Transverse colon (tissue), 4 donors: ENCODE measurements around the gene USP48. TPM values are rescaled to one million over a fixed set of nuclear protein-coding genes. Genes with fewer than 3 reads are reported as not detected.

Source experiments
- DNase-seq: peaks from one replicate; pipeline ENCODE4 v3.0.0-alpha.2; 2019
- H3K27ac ChIP-seq, 4 donors: fragments of 200-600 bp; sonication (generic); 2 replicates each; pipeline ENCODE4 v1.5.1; 2016 to 2018; ENCODE audit warnings: inconsistent platforms in 4 of 4
- H3K27me3 ChIP-seq: fragments of 200-600 bp; sonication (generic); 2 replicates; pipeline ENCODE4 v1.5.1; 2017; ENCODE audit warnings: inconsistent platforms
- H3K36me3 ChIP-seq, 4 donors: fragments of 200-600 bp; sonication (generic); 2 replicates each; pipeline ENCODE4 v1.5.1; 2017 to 2019; ENCODE audit warnings: inconsistent platforms in 4 of 4
- H3K4me1 ChIP-seq, 4 donors: fragments of 200-600 bp; sonication (generic); 2 replicates each; pipeline ENCODE4 v1.5.1; 2017 to 2020; ENCODE audit warnings: inconsistent platforms in 4 of 4
- H3K4me3 ChIP-seq, 4 donors: fragments of 200-600 bp; sonication (generic); 1 replicate in 1 of 4; 2 replicates in 3 of 4; pipeline versions ENCODE4 v1.5.1 to v1.6.1; 2017 to 2019; ENCODE audit warnings: inconsistent platforms in 4 of 4
- H3K9me3 ChIP-seq, 2 donors: fragments of 200-600 bp; sonication (generic); 2 replicates each; pipeline ENCODE4 v1.5.1; 2017 to 2019; ENCODE audit warnings: inconsistent platforms in 2 of 2
- CTCF ChIP-seq, 5 experiments: fragments of 200-600 bp in 3 of 5; fragments of 450-650 bp in 2 of 5; sonication (generic) in 3 of 5; IDR thresholded peaks; 1 replicate in 2 of 5; 2 replicates in 3 of 5; pipeline ENCODE4 v1.5.1; 2016 to 2017; ENCODE audit warnings: antibody characterized with exemption in 5 of 5, inconsistent platforms in 3 of 5, mild to moderate bottlenecking in 2 of 5, moderate library complexity in 1 of 5
- EP300 ChIP-seq: sonication (generic); formaldehyde crosslinking; IDR thresholded peaks from one replicate; pipeline ENCODE4 v1.6.1; 2017; ENCODE audit warnings: antibody characterized with exemption, low read depth
- POLR2A ChIP-seq: fragments of 450-650 bp; IDR thresholded peaks from one replicate; pipeline ENCODE4 v1.6.1; 2016; ENCODE audit warnings: antibody characterized with exemption, mild to moderate bottlenecking, moderate library complexity
- POLR2AphosphoS5 ChIP-seq, 3 donors: sonication (generic); formaldehyde crosslinking; IDR thresholded peaks; one replicate each; pipeline ENCODE4 v1.6.1; 2016; ENCODE audit warnings: antibody characterized with exemption in 3 of 3
- WGBS, 2 donors: methylation state at CpG; one replicate each; pipeline ENCODE4 v1.1.5; 2018; ENCODE audit warnings: low coverage in 1 of 2; 5-methylcytosine and 5-hydroxymethylcytosine counted together
- in situ Hi-C, 4 donors: fragments of 200-750 bp; cut with MboI; loops; one replicate each; pipeline versions ENCODE4 v1.15.0 to v1.15.1; 2017; ENCODE audit warnings: low sequenced_read_pairs in 3 of 4, low pct_ligation_motif_present in 1 of 4, low pct_unique_long_range_greater_than_20kb in 1 of 4
- intact Hi-C: fragments of 100-400 bp; cut with DNase I; formaldehyde crosslinking; loops from one replicate; pipeline ENCODE4 v1.15.1; 2023; ENCODE audit warnings: low total_unique reads
- total RNA-seq, 4 donors: library from RNA; depleted of rRNA; stranded (reverse); fragments of >200 nt; gene quantifications; one replicate each; pipeline ENCODE4 v1.1.0, GENCODE V29; 2016

The USP48 gene
- total RNA-seq, 4 donors from 2014 or later: 48.4 to 87.3 (median 51.4) TPM

GRCh38 chr1:21759818-21760217 is 23.1 kb downstream of the USP48 start:
- 65 to 75% methylated on average over 2 of the region's 2 CpGs for WGBS, 2 donors
- intact Hi-C loops (no loop called here), in situ Hi-C loops (no loop called here)
- no peak for DNase-seq
- Histone ChIP-seq H3K9me3 (no peaks in the 10 kb centered on the region), H3K27me3 (no peaks in the 10 kb centered on the region), H3K27ac (no peak overlapping the region), H3K36me3 (peaks cover 0 to 18% (median 6%) of the 10 kb centered on the region in 4 donors), H3K4me3 (no peak overlapping the region), H3K4me1 (peaks cover 0 to 51% (median 15%) of the 10 kb centered on the region in 4 donors)
- no peak for TF ChIP-seq POLR2AphosphoS5 (IDR thresholded peaks at IDR 0.05)
- TF ChIP-seq EP300: no peak
- TF ChIP-seq POLR2A: no peak
- TF ChIP-seq CTCF (IDR thresholded peaks at IDR 0.05): no peak

- Histone ChIP-seq H3K9me3 (no peaks in the 10 kb centered on the region), H3K4me1 (peaks cover 0 to 44% (median 10%) of the 10 kb centered on the region in 4 donors), H3K27ac (no peak overlapping the region), H3K27me3 (no peaks in the 10 kb centered on the region), H3K4me3 (no peak overlapping the region), H3K36me3 (peaks cover 0 to 22% (median 9%) of the 10 kb centered on the region in 4 donors)
- DNase-seq: no peak
- TF ChIP-seq POLR2AphosphoS5 (IDR thresholded peaks at IDR 0.05) (no peak), POLR2A (no peak), CTCF (IDR thresholded peaks at IDR 0.05) (no peak), EP300 (no peak)
- WGBS, 2 donors: 37 to 70% methylated on average over 2 of the region's 2 CpGs
- intact Hi-C loops: no loop called here
- in situ Hi-C loops: no loop called here
Measured at GRCh38 chr1:21759182-21759581, 23.8 kb downstream of the USP48 start.

GRCh38 chr1:21758614-21759013 is 24.3 kb downstream of the USP48 start:
- H3K36me3 ChIP-seq: peaks cover 0 to 27% (median 12%) of the 10 kb centered on the region in 4 donors
- intact Hi-C loops (no loop called here), in situ Hi-C loops (no loop called here)
- TF ChIP-seq EP300 (no peak), CTCF (IDR thresholded peaks at IDR 0.05) (no peak), POLR2AphosphoS5 (IDR thresholded peaks at IDR 0.05) (no peak), POLR2A (no peak)
- H3K4me3 ChIP-seq: no peak overlapping the region
- H3K4me1 ChIP-seq: peaks cover 0 to 39% (median 5%) of the 10 kb centered on the region in 4 donors
- H3K9me3 ChIP-seq: no peaks in the 10 kb centered on the region
- no peak overlapping the region for H3K27ac ChIP-seq
- WGBS, 2 donors: 95 to 96% methylated on average over 5 to 8 of the region's 8 CpGs
- no peak for DNase-seq
- no peaks in the 10 kb centered on the region for H3K27me3 ChIP-seq

- Histone ChIP-seq H3K36me3 (peaks cover 0 to 37% (median 16%) of the 10 kb centered on the region in 4 donors), H3K27ac (no peak overlapping the region), H3K4me3 (no peak overlapping the region), H3K4me1 (peaks cover 0 to 22% (median 0%) of the 10 kb centered on the region in 4 donors), H3K27me3 (no peaks in the 10 kb centered on the region), H3K9me3 (no peaks in the 10 kb centered on the region)
- TF ChIP-seq POLR2A (no peak), POLR2AphosphoS5 (IDR thresholded peaks at IDR 0.05) (no peak), EP300 (no peak), CTCF (IDR thresholded peaks at IDR 0.05) (no peak)
- no peak for DNase-seq
- in situ Hi-C loops (no loop called here), intact Hi-C loops (no loop called here)
- 89% methylated on average over 10 to 12 of the region's 12 CpGs for WGBS, 2 donors
Measured at GRCh38 chr1:21756393-21757089, 26.4 kb downstream of the USP48 start.
